Hematopoietic multipotent progenitor cell (in vitro differentiated cells): ENCODE measurements around the gene HSP90AA1. TPM values are rescaled to one million over a fixed set of nuclear protein-coding genes. Genes with fewer than 3 reads are reported as not detected.

Experiments
- DNase-seq, 3 donors: peaks; one replicate each; pipeline ENCODE4 v3.0.0-alpha.2; 2011 to 2015; ENCODE audit warnings: low read depth in 2 of 3, low spot score in 2 of 3
- small RNA-seq: library from RNA; depleted of rRNA; stranded (forward); fragments of <200 nt; gene quantifications from one replicate; pipeline ENCODE3, GENCODE V24; 2012
- total RNA-seq: library from RNA; depleted of rRNA; stranded (reverse); fragments of >200 nt; gene quantifications from one replicate; pipeline ENCODE4 v1.2.3, GENCODE V29; 2012

The HSP90AA1 gene
- total RNA-seq, 1 donor = 179 TPM

GRCh38 chr14:102044566-102044965 lies 42.3 kb downstream of the HSP90AA1 start:
- DNase-seq = no peak

- DNase-seq = no peak
Measured at GRCh38 chr14:102043251-102044025, 43.4 kb downstream of the HSP90AA1 start.

GRCh38 chr14:102042699-102043098 lies 44.1 kb downstream of the HSP90AA1 start:
- no peak for DNase-seq

- DNase-seq = no peak
Measured at GRCh38 chr14:102040153-102040552, 46.7 kb downstream of the HSP90AA1 start.

- DNase-seq = no peak
Measured at GRCh38 chr14:102039157-102039556, 47.7 kb downstream of the HSP90AA1 start.

GRCh38 chr14:102037686-102038085 lies 49.2 kb downstream of the HSP90AA1 start:
- DNase-seq = no peak

GRCh38 chr14:102035914-102036313 lies 50.9 kb downstream of the HSP90AA1 start:
- DNase-seq = no peak

- no peak for DNase-seq
Measured at GRCh38 chr14:102034301-102034700, 52.5 kb downstream of the HSP90AA1 start.

- no peak for DNase-seq
Measured at GRCh38 chr14:102033241-102033640, 53.6 kb downstream of the HSP90AA1 start.

Small RNAs within 50 kb of the gene (small RNA-seq; reads per million reads assigned to genes)
- not detected for gene RN7SL472P

Other genes starting within 250 kb of the HSP90AA1 start
- 455 TPM for gene DYNC1H1, start 122.5 kb downstream of the HSP90AA1 start, total RNA-seq
- 16.4 TPM for gene WDR20, start 52.9 kb upstream of the HSP90AA1 start, total RNA-seq
- 12.9 TPM for gene MOK, start 218.1 kb upstream of the HSP90AA1 start, total RNA-seq
- 8.3 TPM for gene ZNF839, start 232.7 kb upstream of the HSP90AA1 start, total RNA-seq